Measurements from ENCODE around the gene BATF.

The BATF gene

DNA sequence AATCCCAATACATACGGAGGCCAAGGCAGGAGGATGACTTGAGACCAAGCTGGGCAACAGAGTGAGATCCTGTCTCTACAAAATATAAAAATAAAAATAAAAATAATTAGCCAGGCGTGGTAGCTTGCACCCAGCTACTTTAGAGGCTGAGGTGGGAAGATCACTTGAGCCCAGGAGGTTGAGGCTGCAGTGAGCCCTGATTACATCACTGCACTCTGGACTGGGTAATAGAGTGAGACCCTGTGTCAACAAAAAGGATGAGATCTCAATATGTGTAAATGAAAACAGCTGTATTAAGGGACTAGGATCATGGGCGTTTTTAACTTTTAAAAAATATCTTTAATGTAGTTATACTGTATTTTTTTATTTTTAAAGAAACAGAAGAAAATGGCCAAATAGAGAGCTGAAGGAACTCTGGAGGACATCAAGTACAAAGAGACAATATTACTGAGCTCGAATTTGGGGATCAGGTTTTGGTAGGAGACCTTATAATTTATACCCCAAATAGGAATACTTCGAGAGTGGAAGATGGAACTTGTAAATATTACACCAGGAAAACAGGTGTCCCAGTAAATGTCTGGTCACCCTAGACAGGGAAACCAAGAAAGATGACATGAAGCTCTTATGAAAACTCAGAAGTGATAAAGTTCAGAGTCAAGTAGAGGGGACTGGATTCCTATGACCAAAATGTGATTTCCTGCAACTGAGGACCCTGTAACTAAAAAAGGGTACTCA lies 13.1 kb downstream of the BATF start:
- FAIRE-seq, result no peak

GRCh38 chr14:75537071-75537470 lies 14.8 kb downstream of the BATF start:
- no peak for FAIRE-seq

DNA sequence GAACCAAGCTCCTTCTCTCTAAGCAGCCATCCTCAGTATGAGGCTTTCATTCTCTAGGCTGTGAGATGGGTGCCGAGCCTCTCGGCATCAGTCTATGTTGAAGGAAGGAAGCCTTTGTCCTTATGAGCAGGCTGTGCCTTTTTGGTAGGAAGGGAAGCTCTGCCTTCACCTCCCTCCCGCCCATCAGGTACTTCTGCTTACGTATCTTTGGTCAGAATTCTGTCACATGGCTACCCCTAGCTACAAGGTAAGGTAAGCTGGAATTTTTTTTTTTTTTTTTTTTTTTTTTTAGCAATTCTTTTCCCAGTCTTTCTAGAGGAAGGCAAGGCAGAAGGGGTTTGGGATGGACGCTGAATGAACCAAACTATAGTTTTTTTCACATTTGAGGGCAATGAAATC lies 16.9 kb downstream of the BATF start:
- no peak for FAIRE-seq

DNA sequence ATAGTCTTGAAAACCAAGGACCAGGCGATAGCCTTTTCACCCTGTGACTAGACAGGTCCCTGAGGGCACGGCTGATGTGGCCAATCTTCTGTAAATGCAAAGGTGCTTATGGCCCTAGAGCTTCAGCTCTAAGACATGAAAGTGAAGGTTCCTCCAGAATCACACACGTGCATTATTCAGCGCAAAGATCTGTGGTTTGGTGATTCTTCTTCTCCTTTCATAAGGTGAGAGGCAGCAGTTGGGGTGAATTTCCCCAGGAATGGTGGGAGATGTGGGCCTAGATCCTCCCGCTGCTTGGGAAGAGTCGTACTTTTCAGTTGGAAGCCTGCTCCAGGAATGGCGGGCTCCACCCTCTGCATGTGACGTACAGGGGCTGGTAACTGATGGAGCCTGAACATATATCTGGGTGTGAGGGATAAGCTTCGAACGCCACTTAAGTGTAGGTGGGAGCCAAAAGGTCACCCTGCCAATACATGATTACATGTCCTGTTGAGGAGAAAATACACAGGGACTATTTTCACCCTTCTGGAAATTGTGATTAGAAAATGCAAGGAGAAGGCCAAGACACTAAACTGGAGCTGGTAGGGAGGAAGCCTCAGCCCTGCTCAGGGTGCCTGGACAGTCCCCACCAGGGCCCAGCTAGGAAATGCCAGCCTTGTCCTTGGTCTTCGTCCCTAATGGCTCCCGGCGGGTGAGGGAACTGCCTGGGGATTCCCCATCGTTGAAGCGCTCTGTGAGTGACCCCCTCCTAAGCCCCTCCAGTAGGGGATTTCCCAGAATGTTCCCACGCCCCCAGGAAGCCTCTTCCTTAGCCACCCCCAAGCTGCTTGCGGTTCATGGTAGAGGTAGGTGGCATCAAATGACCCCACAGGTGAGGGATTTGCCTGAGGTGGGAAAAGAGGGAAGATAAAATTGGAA lies 17.6 kb downstream of the BATF start:
- FAIRE-seq, result no peak

DNA sequence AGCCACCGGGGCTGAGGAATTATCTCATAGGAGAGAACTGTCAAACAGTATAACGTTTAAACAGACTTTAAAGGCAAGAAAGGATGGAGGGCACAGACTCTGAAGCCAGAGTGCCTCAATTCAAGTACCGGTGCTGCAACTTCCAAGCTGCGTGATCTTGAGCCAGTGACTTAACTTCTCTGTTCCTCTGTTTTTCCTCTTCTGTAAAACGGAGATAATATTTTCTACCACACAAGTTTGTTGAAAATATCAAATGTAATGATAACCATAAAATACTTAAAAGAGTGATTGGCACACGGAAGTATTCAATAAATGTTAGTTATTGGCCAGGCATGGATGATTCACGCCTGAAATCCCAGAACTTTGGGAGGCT lies 18.2 kb downstream of the BATF start:
- no peak for FAIRE-seq

DNA sequence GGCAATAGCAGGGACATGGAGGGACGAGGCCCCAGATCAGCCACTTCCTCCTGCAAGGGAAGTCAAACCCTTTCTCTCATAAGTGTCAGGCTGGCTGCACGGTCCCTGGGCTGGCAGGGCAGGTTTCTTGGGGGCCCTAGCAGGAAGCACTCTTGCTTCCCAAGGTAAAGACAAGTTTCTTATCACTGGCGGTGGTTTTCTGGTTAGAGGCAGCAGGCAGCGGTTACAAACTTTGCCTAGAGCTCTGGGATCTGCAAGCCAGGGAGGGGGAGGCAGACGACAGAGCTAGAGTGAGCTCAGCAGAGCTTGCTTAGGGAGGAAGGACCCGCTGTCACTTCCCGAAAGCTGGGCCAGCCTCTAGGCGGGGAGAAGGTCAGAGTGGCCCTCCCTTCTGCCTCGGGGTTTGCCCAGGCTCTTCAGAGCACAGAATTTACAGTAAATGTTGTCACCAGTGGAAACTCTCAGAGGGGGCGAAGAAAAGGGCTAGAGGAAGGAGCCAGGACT lies 20.4 kb downstream of the BATF start:
- FAIRE-seq, result no peak

DNA sequence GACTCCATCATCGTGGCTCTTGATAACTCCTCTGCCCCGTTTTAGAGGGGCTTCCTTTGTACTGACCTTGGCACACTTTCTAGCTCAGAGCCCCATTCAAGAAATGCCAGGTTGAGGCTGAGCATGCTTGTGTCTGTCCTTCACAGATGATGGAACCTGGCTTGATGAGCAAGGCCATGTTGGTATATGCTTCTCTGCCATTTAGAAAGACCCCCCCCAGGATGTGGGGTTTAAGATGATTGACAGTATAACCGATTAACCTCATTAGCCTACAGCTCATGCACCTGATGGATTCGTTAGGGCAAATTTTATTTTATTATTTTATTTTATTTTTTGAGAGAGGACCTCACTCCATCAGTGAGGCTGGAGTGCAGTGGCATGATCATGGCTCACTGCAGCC lies 21.0 kb downstream of the BATF start:
- FAIRE-seq, result no peak

DNA sequence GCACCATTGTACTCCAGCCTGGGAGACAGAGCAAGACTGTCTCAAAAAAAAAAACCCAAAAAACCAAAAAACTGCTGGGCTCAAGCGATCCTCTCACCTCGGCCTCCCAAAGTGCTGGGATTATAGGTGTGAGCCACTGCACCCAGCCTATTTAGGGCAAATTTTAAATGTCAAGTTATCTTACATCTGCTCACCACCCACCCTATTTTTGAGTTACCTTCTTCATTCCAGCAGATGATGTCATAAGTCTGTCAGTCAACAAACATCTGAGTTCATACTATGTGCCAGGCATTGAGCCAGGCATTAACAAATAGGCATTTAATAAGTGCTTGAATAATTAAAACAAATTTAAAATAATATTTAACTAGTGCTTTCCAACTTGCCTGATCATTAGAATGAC lies 21.5 kb downstream of the BATF start:
- FAIRE-seq, result no peak

DNA sequence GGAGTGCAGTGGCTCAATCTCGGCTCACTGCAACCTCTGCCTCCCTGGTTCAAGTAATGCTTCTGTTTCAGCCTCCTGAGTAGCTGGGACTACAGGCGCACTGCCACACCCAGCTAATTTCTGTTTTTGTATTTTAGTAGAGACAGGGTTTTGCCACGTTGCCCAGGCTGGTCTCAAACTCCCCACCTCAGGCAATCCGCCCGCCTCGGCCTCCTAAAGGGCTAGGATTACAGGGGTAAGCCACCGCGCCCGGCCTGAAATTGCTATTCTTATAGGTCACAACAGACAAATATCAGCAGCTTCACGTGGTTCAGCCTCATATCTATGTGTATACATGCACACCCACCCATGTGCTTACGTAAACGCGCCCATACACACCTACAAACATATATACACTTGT lies 23.6 kb downstream of the BATF start:
- no peak for FAIRE-seq

- FAIRE-seq, result no peak
Observed at GRCh38 chr14:75547552-75548250, 25.4 kb downstream of the BATF start.

GRCh38 chr14:75548544-75548943 lies 26.3 kb downstream of the BATF start:
- FAIRE-seq, result no peak

DNA sequence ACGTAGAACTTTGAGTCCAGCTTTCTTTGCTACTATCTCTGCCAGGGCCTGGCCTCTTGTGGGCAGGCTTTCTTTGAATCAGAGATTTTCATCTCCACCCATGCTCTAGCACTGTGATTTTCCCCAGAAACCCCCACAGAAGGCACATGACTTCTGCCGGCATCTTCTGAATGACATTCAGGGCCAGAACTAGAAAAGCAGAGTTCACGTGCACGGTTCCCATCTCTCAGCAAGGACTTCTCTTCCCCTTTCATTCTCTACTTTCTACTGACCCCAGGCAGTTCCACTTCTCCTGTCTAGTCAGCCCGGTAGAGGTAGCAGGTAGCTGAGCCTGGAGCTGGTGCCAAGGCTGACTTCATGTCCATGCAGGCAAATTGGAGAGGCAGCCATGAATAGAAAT lies 26.9 kb downstream of the BATF start:
- no peak for FAIRE-seq

DNA sequence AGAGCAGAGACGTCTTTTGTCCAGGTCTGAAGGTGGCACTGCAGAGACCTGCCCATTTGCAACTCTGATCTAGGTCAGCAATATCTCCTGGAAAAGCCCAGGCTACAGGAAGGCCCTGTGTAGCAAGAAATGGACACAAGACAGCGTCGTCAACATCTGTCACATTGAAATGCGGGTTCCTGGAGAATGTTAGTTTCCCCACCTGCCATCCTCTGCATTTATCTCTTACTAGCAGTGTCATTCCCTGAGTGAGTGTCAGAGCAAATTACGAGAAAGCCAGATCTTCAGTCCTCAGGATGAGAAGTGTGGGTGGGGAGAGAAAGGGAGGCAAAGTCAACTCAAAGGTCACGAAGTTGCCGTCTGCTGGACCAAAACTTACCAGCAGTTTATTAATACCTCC lies 28.8 kb downstream of the BATF start:
- no peak for FAIRE-seq

DNA sequence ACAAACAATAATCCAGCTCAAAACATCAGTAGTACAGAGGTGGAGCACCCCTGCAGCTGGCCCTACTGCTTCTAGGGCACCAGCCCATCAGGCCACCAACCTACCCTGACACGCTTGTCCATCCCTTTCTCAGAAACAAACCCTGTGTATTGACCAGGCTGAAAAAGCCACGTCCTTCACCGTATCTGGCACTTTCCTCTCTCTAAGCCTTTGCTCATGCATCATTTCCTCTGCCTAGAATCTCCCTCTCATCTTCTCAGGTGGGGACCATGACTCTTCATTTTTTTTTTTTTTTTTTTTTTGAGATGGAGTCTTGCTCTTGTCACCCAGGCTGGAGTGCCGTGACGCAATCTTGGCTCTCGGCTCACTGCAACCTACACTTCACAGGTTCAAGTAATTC lies 30.9 kb downstream of the BATF start:
- no peak for FAIRE-seq

- FAIRE-seq, result no peak
Observed at GRCh38 chr14:75553761-75554364, 31.6 kb downstream of the BATF start.

DNA sequence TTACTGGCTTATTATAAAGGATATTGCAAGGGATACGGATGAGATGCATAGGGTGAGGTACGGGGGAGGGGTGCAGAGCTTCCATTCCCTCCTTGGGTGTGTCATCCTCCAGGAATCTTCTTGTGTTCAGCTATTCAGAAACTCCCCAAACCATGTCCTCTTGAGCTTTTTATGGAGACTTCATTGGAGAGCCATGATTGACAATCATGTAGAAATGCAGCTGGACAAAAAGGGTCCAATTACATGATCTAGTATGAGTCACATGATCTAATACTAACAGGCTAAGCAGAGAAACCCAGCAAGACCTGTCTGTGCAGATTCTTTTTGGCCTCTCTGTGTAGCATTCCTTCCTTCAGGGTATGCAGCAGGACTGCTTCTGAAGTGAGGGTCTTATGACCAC lies 32.2 kb downstream of the BATF start:
- FAIRE-seq, result no peak

- no peak for FAIRE-seq
Observed at GRCh38 chr14:75558440-75558839, 36.2 kb downstream of the BATF start.

- FAIRE-seq, result no peak
Observed at GRCh38 chr14:75559045-75559444, 36.8 kb downstream of the BATF start.

- no peak for FAIRE-seq
Observed at GRCh38 chr14:75559451-75560222, 37.4 kb downstream of the BATF start.

DNA sequence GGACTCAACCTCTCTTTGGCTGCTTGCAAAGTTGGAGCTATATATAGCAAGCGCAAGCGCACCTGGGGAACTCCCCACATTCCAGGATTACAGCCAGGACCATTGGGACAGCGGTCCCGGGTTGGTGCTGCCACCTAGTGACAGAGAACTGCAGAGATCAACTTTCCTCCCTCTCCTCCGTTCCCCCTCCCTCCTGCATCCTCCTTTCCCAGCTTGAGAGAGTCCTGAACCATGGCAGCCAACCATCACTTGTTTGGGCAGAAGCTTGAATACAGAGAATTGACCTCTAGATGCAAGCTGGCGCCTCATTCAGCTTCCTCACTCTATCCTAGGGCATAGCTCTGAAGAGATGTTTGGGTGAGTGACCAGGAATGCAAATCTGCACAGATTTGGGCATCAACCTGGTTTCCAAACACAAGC lies 38.8 kb downstream of the BATF start:
- FAIRE-seq, result no peak

DNA sequence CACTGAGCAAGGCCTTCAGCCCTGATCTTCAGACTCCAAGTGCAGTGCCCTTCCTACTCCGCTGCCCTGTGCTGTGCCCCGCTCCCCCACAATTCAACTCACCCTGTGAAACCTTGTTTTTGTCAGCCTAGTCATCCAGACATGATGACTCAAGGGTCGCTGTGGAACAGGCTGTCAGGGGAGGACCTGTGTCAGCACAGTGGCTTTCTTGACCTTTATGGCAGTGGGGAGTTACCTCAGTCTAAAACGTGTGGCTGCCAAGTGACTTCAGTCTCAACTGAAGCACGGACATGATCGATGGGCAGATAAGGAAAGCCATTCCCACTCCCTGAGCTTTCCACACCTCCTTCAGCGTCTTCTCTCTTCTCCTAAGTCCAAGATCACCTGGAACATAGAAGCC lies 39.8 kb downstream of the BATF start:
- FAIRE-seq, result no peak

GRCh38 chr14:75562489-75562888 lies 40.2 kb downstream of the BATF start:
- FAIRE-seq, result no peak

Measured in endometrium (tissue), 2 donors.